ENCODE data around the gene FAM78A. TPM values are rescaled to one million over a fixed set of nuclear protein-coding genes. Genes with fewer than 3 reads are reported as not detected.

The FAM78A gene
- total RNA-seq, 1 experiment from 2014 or later: 0.40 TPM

DNA sequence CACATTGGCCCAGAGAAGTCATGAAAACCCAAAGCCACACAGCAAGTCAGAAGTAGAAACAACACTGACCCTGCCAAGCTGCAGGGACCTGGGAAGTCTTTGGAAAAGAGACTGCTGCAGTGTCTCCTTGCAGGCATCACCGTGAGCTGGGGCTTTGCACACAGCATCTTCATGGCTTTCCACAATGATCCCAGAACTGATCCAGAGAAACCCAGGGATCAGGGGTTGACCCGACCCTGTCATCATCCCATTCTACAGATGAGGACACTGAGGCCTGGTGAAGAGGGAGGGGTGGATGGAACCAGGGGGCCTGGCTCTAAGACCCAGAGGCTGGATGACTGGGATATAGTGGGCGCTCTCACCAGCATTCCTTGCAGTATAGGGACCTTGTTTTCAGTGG lies 4.3 kb upstream of the FAM78A start:
- ChIA-PET CTCF (no interaction called here), POLR2A (no interaction called here)
- Mint-ChIP-seq H3K4me1 (ENCODE audit: insufficient read depth, unreplicated experiment) (no peaks in the 10 kb centered on the region), H3K9me3 (ENCODE audit: unreplicated experiment) (no peaks in the 10 kb centered on the region), H3K36me3 (ENCODE audit: insufficient read depth, unreplicated experiment) (no peaks in the 10 kb centered on the region), H3K27ac (ENCODE audit: low read depth, unreplicated experiment) (no peak overlapping the region), H3K27me3 (ENCODE audit: insufficient read depth, unreplicated experiment) (peaks cover 18% of the 10 kb centered on the region), H3K4me3 (ENCODE audit: unreplicated experiment) (no peak overlapping the region)
- TF ChIP-seq, protein P1, sequence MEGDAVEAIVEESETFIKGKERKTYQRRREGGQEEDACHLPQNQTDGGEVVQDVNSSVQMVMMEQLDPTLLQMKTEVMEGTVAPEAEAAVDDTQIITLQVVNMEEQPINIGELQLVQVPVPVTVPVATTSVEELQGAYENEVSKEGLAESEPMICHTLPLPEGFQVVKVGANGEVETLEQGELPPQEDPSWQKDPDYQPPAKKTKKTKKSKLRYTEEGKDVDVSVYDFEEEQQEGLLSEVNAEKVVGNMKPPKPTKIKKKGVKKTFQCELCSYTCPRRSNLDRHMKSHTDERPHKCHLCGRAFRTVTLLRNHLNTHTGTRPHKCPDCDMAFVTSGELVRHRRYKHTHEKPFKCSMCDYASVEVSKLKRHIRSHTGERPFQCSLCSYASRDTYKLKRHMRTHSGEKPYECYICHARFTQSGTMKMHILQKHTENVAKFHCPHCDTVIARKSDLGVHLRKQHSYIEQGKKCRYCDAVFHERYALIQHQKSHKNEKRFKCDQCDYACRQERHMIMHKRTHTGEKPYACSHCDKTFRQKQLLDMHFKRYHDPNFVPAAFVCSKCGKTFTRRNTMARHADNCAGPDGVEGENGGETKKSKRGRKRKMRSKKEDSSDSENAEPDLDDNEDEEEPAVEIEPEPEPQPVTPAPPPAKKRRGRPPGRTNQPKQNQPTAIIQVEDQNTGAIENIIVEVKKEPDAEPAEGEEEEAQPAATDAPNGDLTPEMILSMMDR (IDR thresholded peaks at IDR 0.05; ENCODE audit: unreplicated experiment): no peak
- intact Hi-C loops (cut with micrococcal nuclease): no loop called here
- DNase-seq (ENCODE audit: unreplicated experiment): no peak
- no TSS peak for BruUV-seq (replicated peaks)

DNA sequence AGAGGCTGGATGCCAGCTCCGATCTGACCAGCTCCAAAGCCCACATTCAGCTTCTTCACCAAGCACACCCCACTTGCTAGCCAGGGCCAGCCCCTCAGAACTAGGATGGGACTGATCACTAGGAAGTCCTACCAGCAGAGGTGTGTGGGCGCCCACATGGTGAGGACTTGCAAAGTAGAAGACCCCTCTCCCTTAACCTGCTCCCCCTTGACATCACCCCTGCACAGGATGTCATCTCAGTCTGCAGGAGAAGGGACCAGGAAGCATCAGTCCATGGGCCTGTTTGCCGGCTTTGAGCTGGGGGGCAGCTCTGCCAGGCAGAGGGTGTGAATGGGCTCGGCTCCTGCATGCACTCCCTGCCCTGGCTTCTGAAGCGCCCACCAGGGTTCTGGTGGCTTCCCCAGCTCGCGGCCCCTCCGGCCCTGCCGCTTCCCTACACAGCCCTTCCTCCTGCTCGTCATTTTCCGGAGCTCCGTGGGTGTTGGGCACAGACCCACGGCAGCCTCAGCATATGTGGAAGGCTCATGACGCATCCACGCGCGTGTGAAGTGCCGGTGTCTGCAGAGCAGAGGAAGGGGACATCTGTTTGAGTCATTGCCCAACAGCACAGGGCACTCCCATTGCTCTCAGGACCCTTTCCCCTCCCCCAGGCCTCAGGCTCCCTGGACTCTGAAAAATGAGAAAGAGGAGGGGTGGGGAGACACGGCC lies 3.7 kb upstream of the FAM78A start:
- no TSS peak for BruUV-seq (replicated peaks)
- Mint-ChIP-seq H3K36me3 (ENCODE audit: insufficient read depth, unreplicated experiment) (no peaks in the 10 kb centered on the region), H3K4me1 (ENCODE audit: insufficient read depth, unreplicated experiment) (no peaks in the 10 kb centered on the region), H3K4me3 (ENCODE audit: unreplicated experiment) (no peak overlapping the region), H3K27ac (ENCODE audit: low read depth, unreplicated experiment) (no peak overlapping the region), H3K9me3 (ENCODE audit: unreplicated experiment) (no peaks in the 10 kb centered on the region), H3K27me3 (ENCODE audit: insufficient read depth, unreplicated experiment) (peaks cover 18% of the 10 kb centered on the region)
- CTCF ChIA-PET: interaction anchor here (0.8 kb wide), 1 partner anchor 70 kb away, joined by 3 read pairs; no protein-coding TSS in a partner anchor
- TF ChIP-seq, protein P1 (IDR thresholded peaks at IDR 0.05; ENCODE audit: unreplicated experiment): no peak
- POLR2A ChIA-PET: no interaction called here
- intact Hi-C loops (cut with micrococcal nuclease): no loop called here
- no peak for DNase-seq (ENCODE audit: unreplicated experiment)

DNA sequence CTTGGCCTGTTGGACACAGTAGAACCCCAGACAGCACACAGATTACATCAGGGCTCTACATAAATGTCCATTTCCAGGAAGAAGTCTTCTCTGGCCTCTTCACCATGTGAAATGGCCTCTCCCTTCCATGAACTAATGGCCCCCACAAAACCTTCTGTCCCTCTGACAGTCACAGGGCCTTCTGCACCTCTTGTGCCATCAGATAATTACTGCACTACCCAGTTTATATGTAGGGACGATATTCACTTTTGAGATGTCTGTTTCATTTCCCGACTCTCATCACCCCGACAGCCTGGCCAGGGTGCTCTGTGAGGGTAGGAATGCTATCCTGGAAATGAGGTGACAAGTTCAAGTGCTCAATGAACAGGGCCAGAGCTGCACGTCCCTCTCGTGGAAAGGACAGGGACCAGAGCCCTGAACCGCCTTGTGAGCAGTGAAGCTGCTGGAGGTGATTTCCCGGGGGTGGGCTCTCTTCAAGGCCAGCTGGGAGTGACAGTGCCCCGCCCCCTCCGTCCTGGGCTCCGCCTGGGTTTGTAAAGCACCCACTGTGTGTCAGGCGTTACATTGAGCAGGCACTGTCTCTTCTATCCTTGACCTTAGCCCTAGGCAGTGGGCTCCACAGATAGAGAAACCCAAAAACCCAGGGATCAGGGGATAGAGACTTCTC lies 3.0 kb upstream of the FAM78A start:
- ChIA-PET CTCF (interaction anchor here (0.8 kb wide), 1 partner anchor 71 kb away, joined by 3 read pairs; no protein-coding TSS in a partner anchor), POLR2A (no interaction called here)
- Mint-ChIP-seq H3K9me3 (ENCODE audit: unreplicated experiment) (no peaks in the 10 kb centered on the region), H3K4me3 (ENCODE audit: unreplicated experiment) (peak overlapping the region; percentile 8), H3K27ac (ENCODE audit: low read depth, unreplicated experiment) (no peak overlapping the region), H3K4me1 (ENCODE audit: insufficient read depth, unreplicated experiment) (no peaks in the 10 kb centered on the region), H3K27me3 (ENCODE audit: insufficient read depth, unreplicated experiment) (peaks cover 18% of the 10 kb centered on the region), H3K36me3 (ENCODE audit: insufficient read depth, unreplicated experiment) (no peaks in the 10 kb centered on the region)
- BruUV-seq (replicated peaks): no TSS peak
- no peak for DNase-seq (ENCODE audit: unreplicated experiment)
- intact Hi-C loops (cut with micrococcal nuclease): no loop called here
- TF ChIP-seq, protein P1 (IDR thresholded peaks at IDR 0.05; ENCODE audit: unreplicated experiment): no peak

DNA sequence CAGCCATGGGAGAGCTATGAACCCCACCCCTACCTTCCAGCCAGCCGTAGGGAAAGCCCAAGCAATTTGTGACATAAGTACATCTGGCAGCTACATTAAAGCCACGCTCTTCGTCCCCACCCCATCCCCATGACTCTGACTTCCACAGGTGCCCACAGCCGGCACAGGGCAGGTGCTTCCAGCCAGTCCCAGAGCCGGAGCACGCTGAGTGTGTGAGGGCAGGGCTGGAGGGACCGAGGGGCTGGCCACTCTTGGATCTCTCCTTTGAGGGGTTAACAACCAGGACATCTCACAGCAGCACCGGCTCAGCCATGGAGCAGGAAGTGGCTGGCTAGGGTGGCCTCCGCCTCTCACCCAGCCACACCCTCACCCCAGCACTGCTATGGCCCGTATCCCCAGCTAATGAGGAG lies 2.4 kb upstream of the FAM78A start:
- TF ChIP-seq, protein P1 (IDR thresholded peaks at IDR 0.05; ENCODE audit: unreplicated experiment): no peak
- CTCF ChIA-PET: no interaction called here
- no TSS peak for BruUV-seq (replicated peaks)
- Mint-ChIP-seq H3K9me3 (ENCODE audit: unreplicated experiment) (no peaks in the 10 kb centered on the region), H3K4me3 (ENCODE audit: unreplicated experiment) (peak overlapping the region; percentile 8), H3K36me3 (ENCODE audit: insufficient read depth, unreplicated experiment) (no peaks in the 10 kb centered on the region), H3K4me1 (ENCODE audit: insufficient read depth, unreplicated experiment) (no peaks in the 10 kb centered on the region), H3K27ac (ENCODE audit: low read depth, unreplicated experiment) (no peak overlapping the region), H3K27me3 (ENCODE audit: insufficient read depth, unreplicated experiment) (peaks cover 18% of the 10 kb centered on the region)
- no peak for DNase-seq (ENCODE audit: unreplicated experiment)
- intact Hi-C loops (cut with micrococcal nuclease): no loop called here
- POLR2A ChIA-PET: no interaction called here

Data from MCF 10A (cell line).